Thyroid gland (tissue), 4 donors: ENCODE data around the gene ACOT13.

Source experiments
- CTCF ChIP-seq, 6 experiments: fragments of 200-600 bp in 3 of 6; fragments of 450-650 bp in 3 of 6; sonication (generic) in 3 of 6; IDR thresholded peaks; one replicate each; pipeline ENCODE4 v1.5.1; 2016 to 2019; ENCODE audit warnings: antibody characterized with exemption in 6 of 6, mild to moderate bottlenecking in 2 of 6, inconsistent platforms in 1 of 6, moderate library complexity in 1 of 6
- POLR2A ChIP-seq, 2 donors: fragments of 450-650 bp; IDR thresholded peaks; one replicate each; pipeline ENCODE4 v1.6.1; 2017; ENCODE audit warnings: antibody characterized with exemption in 2 of 2, mild to moderate bottlenecking in 2 of 2, moderate library complexity in 1 of 2

- TF ChIP-seq POLR2A (IDR thresholded peaks at IDR 0.05) (no peak), CTCF (IDR thresholded peaks at IDR 0.05) (no peak)
Measured at GRCh38 chr6:24742216-24742738, 75.4 kb downstream of the ACOT13 start.
